HepG2 (cell line): ENCODE data around the gene SLA2. TPM values are rescaled to one million over a fixed set of nuclear protein-coding genes. Genes with fewer than 3 reads are reported as not detected.

Source experiments
- AGO1 ChIP-seq: fragments of 200-400 bp; formaldehyde crosslinking; IDR thresholded peaks from 2 replicates; pipeline ENCODE4 v1.6.1; 2017; ENCODE audit warnings: mild to moderate bottlenecking, low read depth, low read length, moderate library complexity; ENCODE audit not compliant: poor library complexity, severe bottlenecking
- ARNT2 ChIP-seq: sonication (generic); formaldehyde crosslinking; IDR thresholded peaks from 2 replicates; pipeline ENCODE4 v1.8.0; 2022; ENCODE audit warnings: mild to moderate bottlenecking, low read depth, missing genetic modification reagents, moderate library complexity
- CBX1 ChIP-seq: IDR thresholded peaks from one replicate; pipeline ENCODE4 v1.6.1; 2016; ENCODE audit warnings: antibody characterized with exemption, low read depth
- ERF ChIP-seq: IDR thresholded peaks from 2 replicates; pipeline ENCODE4 v1.6.1; 2018; ENCODE audit warnings: missing biosample characterization, missing genetic modification reagents
- FOXC1 ChIP-seq: sonication (generic); formaldehyde crosslinking; IDR thresholded peaks from 2 replicates; pipeline ENCODE4 v1.8.0; 2022; ENCODE audit warnings: mild to moderate bottlenecking, missing genetic modification reagents, borderline replicate concordance
- FOXP1 ChIP-seq, 2 experiments: fragments of 450-650 bp in 1 of 2; IDR thresholded peaks; 2 replicates each; pipeline ENCODE4 v1.6.1; 2017 to 2018; ENCODE audit warnings: antibody characterized with exemption in 1 of 2
- GABPA ChIP-seq, 2 experiments: IDR thresholded peaks; 2 replicates each; pipeline ENCODE4 v1.6.1; 2011 to 2016; ENCODE audit warnings: low read depth in 2 of 2, low read length in 1 of 2, missing biosample characterization in 1 of 2, missing genetic modification characterization in 1 of 2
- IKZF4 ChIP-seq: sonication (generic); formaldehyde crosslinking; IDR thresholded peaks from 2 replicates; pipeline ENCODE4 v1.5.1; 2020; ENCODE audit warnings: borderline replicate concordance, mild to moderate bottlenecking, low read depth, missing genetic modification reagents; ENCODE audit errors: not compliant biosample characterization
- KDM6A ChIP-seq: IDR thresholded peaks from 2 replicates; pipeline ENCODE4 v1.6.1; 2016; ENCODE audit warnings: low read depth
- KLF16 ChIP-seq, 2 experiments: sonication (generic) in 1 of 2; formaldehyde crosslinking in 1 of 2; IDR thresholded peaks; 2 replicates each; pipeline versions ENCODE4 v1.6.1 to v1.8.0; 2016 to 2023; ENCODE audit warnings: missing genetic modification reagents in 2 of 2, missing compliant biosample characterization in 1 of 2
- NR2F1 ChIP-seq, 2 experiments: fragments of 450-650 bp in 1 of 2; formaldehyde crosslinking in 1 of 2; IDR thresholded peaks; 2 replicates each; pipeline versions ENCODE4 v1.5.0 to v1.6.1; 2016 to 2020; ENCODE audit warnings: mild to moderate bottlenecking in 1 of 2, missing compliant biosample characterization in 1 of 2, missing genetic modification reagents in 1 of 2, moderate library complexity in 1 of 2
- PRMT3 ChIP-seq: sonication (generic); formaldehyde crosslinking; IDR thresholded peaks from 2 replicates; pipeline ENCODE4 v1.8.1; 2022; ENCODE audit warnings: low read depth, mild to moderate bottlenecking, moderate library complexity, missing genetic modification reagents, borderline replicate concordance
- SETDB1 ChIP-seq: sonication (generic); formaldehyde crosslinking; IDR thresholded peaks from 2 replicates; pipeline ENCODE4 v1.5.1; 2020; ENCODE audit warnings: missing genetic modification reagents, mild to moderate bottlenecking, borderline replicate concordance
- SMARCC2 ChIP-seq: fragments of 450-650 bp; IDR thresholded peaks from 2 replicates; pipeline ENCODE4 v1.6.1; 2017; ENCODE audit warnings: antibody characterized with exemption, mild to moderate bottlenecking
- TMF1 ChIP-seq: sonication (generic); formaldehyde crosslinking; IDR thresholded peaks from 2 replicates; pipeline ENCODE4 v1.8.1; 2022; ENCODE audit warnings: low read depth, missing genetic modification reagents
- ZNF121 ChIP-seq: sonication (generic); formaldehyde crosslinking; IDR thresholded peaks from 2 replicates; pipeline ENCODE4 v1.5.0; 2020; ENCODE audit warnings: mild to moderate bottlenecking, missing genetic modification reagents
- ZNF230 ChIP-seq: sonication (generic); formaldehyde crosslinking; IDR thresholded peaks from 2 replicates; pipeline ENCODE4 v1.4.0; 2020; ENCODE audit warnings: mild to moderate bottlenecking, missing genetic modification reagents
- ZNF33B ChIP-seq: sonication (generic); formaldehyde crosslinking; IDR thresholded peaks from 2 replicates; pipeline ENCODE4 v1.5.1; 2020; ENCODE audit warnings: mild to moderate bottlenecking, missing genetic modification reagents
- ZNF556 ChIP-seq: sonication (generic); formaldehyde crosslinking; IDR thresholded peaks from 2 replicates; pipeline ENCODE4 v1.4.0; 2020; ENCODE audit warnings: mild to moderate bottlenecking, missing genetic modification reagents, borderline replicate concordance
- ZNF703 ChIP-seq: sonication (generic); formaldehyde crosslinking; IDR thresholded peaks from 2 replicates; pipeline ENCODE4 v1.5.1; 2020; ENCODE audit warnings: missing genetic modification reagents, mild to moderate bottlenecking, moderate library complexity, borderline replicate concordance
- polyA plus RNA-seq, 8 experiments: library from polyadenylated mRNA; depleted of rRNA in 3 of 8; stranded (reverse) in 7 of 8; unstranded in 1 of 8; fragments of >200 nt; fragmentation: Illumina TruSeq in 4 of 8; extraction: Trizol in 4 of 8; gene quantifications; 2 replicates each; pipeline versions ENCODE4 v1.2.1 to v1.2.3, GENCODE V29; 2011 to 2016; ENCODE audit warnings: low read depth in 4 of 8, missing spikeins in 1 of 8, mixed read lengths in 1 of 8; ENCODE audit not compliant: insufficient read depth in 1 of 8
- total RNA-seq, 5 experiments: library from RNA; depleted of rRNA; stranded (reverse); fragments of >200 nt; fragmentation: Illumina TruSeq; extraction: Trizol; gene quantifications; 2 replicates each; pipeline ENCODE4 v1.2.3, GENCODE V29; 2016; ENCODE audit warnings: low read depth in 1 of 5
- TF ChIP-seq, protein P1 (sequence below): sonication (generic); formaldehyde crosslinking; IDR thresholded peaks from 2 replicates; pipeline ENCODE4 v1.4.0; 2020; ENCODE audit warnings: missing genetic modification reagents
- TF ChIP-seq, protein P2 (sequence below): IDR thresholded peaks from 2 replicates; pipeline ENCODE4 v1.6.1; 2012; ENCODE audit warnings: low read depth, low read length, improper control_type of control experiment
- TF ChIP-seq, protein P3 (sequence below): sonication (generic); formaldehyde crosslinking; conservative IDR thresholded peaks from 2 replicates; pipeline ENCODE4 v1.8.0; 2022; ENCODE audit warnings: mild to moderate bottlenecking, moderate library complexity, missing genetic modification reagents

Gene SLA2
- total and polyA plus RNA-seq, 2 of the 13 experiments (the other 11 are each of a cell fraction or from before 2014, with no cell fraction given), result 1.6 to 3.6 TPM

DNA sequence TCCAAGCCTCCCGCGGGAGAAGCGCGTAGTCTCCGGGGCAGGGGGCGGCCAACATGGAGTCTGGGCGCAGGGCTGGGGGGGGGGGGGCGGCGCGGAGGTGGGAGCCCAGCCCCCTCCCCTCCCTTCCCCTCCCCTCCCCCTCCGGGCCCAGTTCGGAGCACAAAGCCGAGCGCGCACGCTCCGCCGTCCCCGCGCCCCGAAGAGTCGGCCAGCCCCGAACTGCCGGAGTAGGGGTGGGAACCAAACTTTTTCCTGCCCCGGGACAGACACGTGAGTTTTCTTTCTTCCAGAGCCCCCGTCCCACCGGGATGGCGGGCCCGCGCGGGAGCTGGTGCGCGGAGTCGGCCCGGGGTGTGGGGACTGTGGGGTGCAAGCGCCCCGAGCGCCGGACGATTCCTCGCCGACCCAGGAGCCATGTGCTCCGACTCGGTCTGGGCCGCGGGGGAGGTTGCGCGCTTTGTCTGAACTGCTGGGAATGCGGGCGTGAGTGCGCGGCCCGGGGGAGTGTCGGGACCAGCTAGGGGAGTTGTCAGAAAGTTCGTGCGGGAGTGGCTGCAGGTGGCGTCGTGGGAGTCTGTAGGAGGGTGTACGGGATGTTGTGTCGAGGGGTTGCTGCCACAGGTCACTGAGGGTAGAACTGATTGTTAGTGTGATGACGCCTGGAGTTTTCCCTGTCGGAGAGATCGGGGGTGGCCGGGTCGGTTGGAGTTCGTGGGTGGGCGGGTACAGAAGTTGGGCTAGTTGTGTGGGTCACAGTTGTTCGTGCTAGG lies 71.4 kb downstream of the SLA2 start (continued):
- TF ChIP-seq AGO1, result peak; percentile 84
- peak; percentile 32; the same call in 1 of the 2 replicates for TF ChIP-seq ZNF121
- TF ChIP-seq FOXP1 (IDR thresholded peaks at IDR 0.05), result no peak
- TF ChIP-seq FOXP1 (CRISPR knock-in tag; IDR thresholded peaks at IDR 0.05), result no peak
- TF ChIP-seq ZNF230 (CRISPR knock-in tag), result peak; percentile 80
- TF ChIP-seq PRMT3 (CRISPR knock-in tag), result no peak
- TF ChIP-seq CBX1, result no peak
- TF ChIP-seq ZNF703, result peak; percentile 81; the same call in 1 of the 2 replicates
- TF ChIP-seq, protein P1, sequence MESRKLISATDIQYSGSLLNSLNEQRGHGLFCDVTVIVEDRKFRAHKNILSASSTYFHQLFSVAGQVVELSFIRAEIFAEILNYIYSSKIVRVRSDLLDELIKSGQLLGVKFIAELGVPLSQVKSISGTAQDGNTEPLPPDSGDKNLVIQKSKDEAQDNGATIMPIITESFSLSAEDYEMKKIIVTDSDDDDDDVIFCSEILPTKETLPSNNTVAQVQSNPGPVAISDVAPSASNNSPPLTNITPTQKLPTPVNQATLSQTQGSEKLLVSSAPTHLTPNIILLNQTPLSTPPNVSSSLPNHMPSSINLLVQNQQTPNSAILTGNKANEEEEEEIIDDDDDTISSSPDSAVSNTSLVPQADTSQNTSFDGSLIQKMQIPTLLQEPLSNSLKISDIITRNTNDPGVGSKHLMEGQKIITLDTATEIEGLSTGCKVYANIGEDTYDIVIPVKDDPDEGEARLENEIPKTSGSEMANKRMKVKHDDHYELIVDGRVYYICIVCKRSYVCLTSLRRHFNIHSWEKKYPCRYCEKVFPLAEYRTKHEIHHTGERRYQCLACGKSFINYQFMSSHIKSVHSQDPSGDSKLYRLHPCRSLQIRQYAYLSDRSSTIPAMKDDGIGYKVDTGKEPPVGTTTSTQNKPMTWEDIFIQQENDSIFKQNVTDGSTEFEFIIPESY (CRISPR knock-in tag), result no peak
- TF ChIP-seq ERF (CRISPR knock-in tag), result peak; percentile 43; the same call in 1 of the 2 replicates
- no peak for TF ChIP-seq NR2F1 (CRISPR knock-in tag; IDR thresholded peaks at IDR 0.05)
- TF ChIP-seq IKZF4, result peak; percentile 84
- peak; percentile 92 for TF ChIP-seq ZNF33B (CRISPR knock-in tag)
- TF ChIP-seq SMARCC2, result no peak
- TF ChIP-seq SETDB1, result 0 out of 2 replicates have a peak, but pooled peaks have one; percentile 32
- TF ChIP-seq, protein P2, sequence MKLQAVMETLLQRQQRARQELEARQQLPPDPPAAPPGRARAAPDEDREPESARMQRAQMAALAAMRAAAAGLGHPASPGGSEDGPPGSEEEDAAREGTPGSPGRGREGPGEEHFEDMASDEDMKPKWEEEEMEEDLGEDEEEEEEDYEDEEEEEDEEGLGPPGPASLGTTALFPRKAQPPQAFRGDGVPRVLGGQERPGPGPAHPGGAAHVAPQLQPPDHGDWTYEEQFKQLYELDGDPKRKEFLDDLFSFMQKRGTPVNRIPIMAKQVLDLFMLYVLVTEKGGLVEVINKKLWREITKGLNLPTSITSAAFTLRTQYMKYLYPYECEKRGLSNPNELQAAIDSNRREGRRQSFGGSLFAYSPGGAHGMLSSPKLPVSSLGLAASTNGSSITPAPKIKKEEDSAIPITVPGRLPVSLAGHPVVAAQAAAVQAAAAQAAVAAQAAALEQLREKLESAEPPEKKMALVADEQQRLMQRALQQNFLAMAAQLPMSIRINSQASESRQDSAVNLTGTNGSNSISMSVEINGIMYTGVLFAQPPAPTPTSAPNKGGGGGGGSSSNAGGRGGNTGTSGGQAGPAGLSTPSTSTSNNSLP, result no peak
- TF ChIP-seq KDM6A, result no peak
- TF ChIP-seq ZNF556 (CRISPR knock-in tag), result no peak; the same call in 1 of the 2 replicates
- TF ChIP-seq KLF16 (CRISPR knock-in tag; IDR thresholded peaks at IDR 0.05), result peak in 1 of 2 experiments; percentile 70; a peak in 1 of 4 replicates
- TF ChIP-seq FOXC1, result peak; percentile 85; the same call in 1 of the 2 replicates
- TF ChIP-seq TMF1 (CRISPR knock-in tag), result no peak
- TF ChIP-seq GABPA (IDR thresholded peaks at IDR 0.05; ENCODE audit: low read depth, low read length), result no peak
- TF ChIP-seq GABPA (CRISPR knock-in tag; IDR thresholded peaks at IDR 0.05; ENCODE audit: low read depth), result no peak
- TF ChIP-seq, protein P3, sequence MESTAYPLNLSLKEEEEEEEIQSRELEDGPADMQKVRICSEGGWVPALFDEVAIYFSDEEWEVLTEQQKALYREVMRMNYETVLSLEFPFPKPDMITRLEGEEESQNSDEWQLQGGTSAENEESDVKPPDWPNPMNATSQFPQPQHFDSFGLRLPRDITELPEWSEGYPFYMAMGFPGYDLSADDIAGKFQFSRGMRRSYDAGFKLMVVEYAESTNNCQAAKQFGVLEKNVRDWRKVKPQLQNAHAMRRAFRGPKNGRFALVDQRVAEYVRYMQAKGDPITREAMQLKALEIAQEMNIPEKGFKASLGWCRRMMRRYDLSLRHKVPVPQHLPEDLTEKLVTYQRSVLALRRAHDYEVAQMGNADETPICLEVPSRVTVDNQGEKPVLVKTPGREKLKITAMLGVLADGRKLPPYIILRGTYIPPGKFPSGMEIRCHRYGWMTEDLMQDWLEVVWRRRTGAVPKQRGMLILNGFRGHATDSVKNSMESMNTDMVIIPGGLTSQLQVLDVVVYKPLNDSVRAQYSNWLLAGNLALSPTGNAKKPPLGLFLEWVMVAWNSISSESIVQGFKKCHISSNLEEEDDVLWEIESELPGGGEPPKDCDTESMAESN (CRISPR knock-in tag), result peak; percentile 93
- TF ChIP-seq ARNT2 (CRISPR knock-in tag), result peak; percentile 81
